ENCODE measurements around the gene NBPF8. TPM values are rescaled to one million over a fixed set of nuclear protein-coding genes. Genes with fewer than 3 reads are reported as not detected.
"Not testable (repeated sequence)": the region's sequence is repeated elsewhere in the genome, so short reads cannot be mapped to it uniquely, and the experiment has no call there.

Gene NBPF8
- total RNA-seq, 1 donor from 2014 or later = 2.6 TPM

GRCh38 chr1:120449124-120449523 is 34.3 kb downstream of the NBPF8 start:
- H3K27me3 Mint-ChIP-seq (ENCODE audit: unreplicated experiment); H3K4me1 Mint-ChIP-seq (ENCODE audit: low read depth, unreplicated experiment); H3K36me3 Mint-ChIP-seq (ENCODE audit: unreplicated experiment); H3K4me3 Mint-ChIP-seq (ENCODE audit: unreplicated experiment); DNase-seq; H3K9me3 Mint-ChIP-seq (ENCODE audit: unreplicated experiment); H3K27ac Mint-ChIP-seq (ENCODE audit: unreplicated experiment): not testable (repeated sequence)

Other genes with a start within 250 kb of the NBPF8 start
- 28.4 TPM for gene SEC22B, start 238.5 kb upstream of the NBPF8 start, total RNA-seq (ENCODE audit: unreplicated experiment)

Measured in glutamatergic neuron (in vitro differentiated cells).